SU-DHL-6 (cell line): ENCODE results near the gene ARHGAP22.

Experiments used
- CTCF ChIP-seq: fragments of 200-600 bp; sonication (generic); IDR thresholded peaks from one replicate; pipeline ENCODE4 v1.5.1; 2017; ENCODE audit warnings: antibody characterized with exemption, mild to moderate bottlenecking, low read length, moderate library complexity; ENCODE audit not compliant: insufficient read depth, poor library complexity, severe bottlenecking
- EZH2phosphoT487 ChIP-seq: fragments of 200-600 bp; sonication (generic), shearing (Covaris generic); conservative IDR thresholded peaks from 2 replicates; pipeline ENCODE4 v1.6.1; 2018; ENCODE audit warnings: mild to moderate bottlenecking, antibody characterized with exemption, low read length, moderate library complexity, mixed read lengths

- no peak for TF ChIP-seq CTCF
- TF ChIP-seq EZH2phosphoT487 = no peak
Observed at GRCh38 chr10:48568131-48568530, 36.7 kb downstream of the ARHGAP22 start.
